ENCODE results near the gene KRTAP10-1. TPM values are rescaled to one million over a fixed set of nuclear protein-coding genes. Genes with fewer than 3 reads are reported as not detected.

KRTAP10-1 gene
- total and polyA plus RNA-seq, 9 of the 15 experiments (the other 6 are each of a cell fraction or from before 2014, with no cell fraction given) = not detected

- TF ChIP-seq HNRNPL (IDR thresholded peaks at IDR 0.05; ENCODE audit: low read depth, low read length) (no peak), TEAD4 (IDR thresholded peaks at IDR 0.05; ENCODE audit: low read length) (no peak), TEAD4 (CRISPR knock-in tag; IDR thresholded peaks at IDR 0.05; ENCODE audit: borderline replicate concordance) (no peak), ZFP91 (CRISPR knock-in tag; IDR thresholded peaks at IDR 0.05) (no peak), FOXJ3 (CRISPR knock-in tag; IDR thresholded peaks at IDR 0.05) (no peak), ZNF76 (CRISPR knock-in tag; IDR thresholded peaks at IDR 0.05; ENCODE audit: borderline replicate concordance) (no peak), ID3 (CRISPR knock-in tag; IDR thresholded peaks at IDR 0.05) (no peak), ID3 (tag; IDR thresholded peaks at IDR 0.05) (no peak), NR4A1 (CRISPR knock-in tag; IDR thresholded peaks at IDR 0.05) (no peak), NR4A1 (tag; IDR thresholded peaks at IDR 0.05) (no peak), ATF7 (IDR thresholded peaks at IDR 0.05) (peak; percentile 35; the same call in 1 of the 2 replicates), BDP1 (IDR thresholded peaks at IDR 0.05; ENCODE audit: insufficient read depth, insufficient read length) (no peak), POLR3A (IDR thresholded peaks at IDR 0.05; ENCODE audit: borderline replicate concordance, extremely low read depth, insufficient read depth, insufficient read length) (no peak), PHF21A (IDR thresholded peaks at IDR 0.05; ENCODE audit: borderline replicate concordance, low read depth) (no peak), TRIM25 (IDR thresholded peaks at IDR 0.05; ENCODE audit: borderline replicate concordance) (no peak), POLR2B (IDR thresholded peaks at IDR 0.05; ENCODE audit: low read depth, partially characterized antibody) (no peak), NRF1 (conservative IDR thresholded peaks at IDR 0.05 in 1 of 2, IDR thresholded peaks at IDR 0.05 in 1 of 2) (peak; percentile 34 to 49; a peak in 2 of 4 replicates), ZNF316 (IDR thresholded peaks at IDR 0.05) (peak; percentile 30), ETV1 (tag; conservative IDR thresholded peaks at IDR 0.05; ENCODE audit: low read depth) (peak; percentile 67), ZFX (CRISPR knock-in tag; IDR thresholded peaks at IDR 0.05) (no peak), POLR2G (IDR thresholded peaks at IDR 0.05; ENCODE audit: low read depth, low read length) (0 out of 2 replicates have a peak, but pooled peaks have one; percentile 18), BHLHE40 (IDR thresholded peaks at IDR 0.05; ENCODE audit: low read length) (peak; percentile 82), MNT (conservative IDR thresholded peaks at IDR 0.05) (0 out of 4 replicates have a peak, but pooled peaks of 1 of the 2 experiments have one; percentile 17)
Observed at GRCh38 chr21:44568667-44569556, 28.9 kb upstream of the KRTAP10-1 start (continued).

All from K562 (cell line).